GM12892 (cell line): ENCODE results near the gene PDS5B.

ENCODE experiments used
- DNase-seq: peaks from one replicate; pipeline ENCODE4 v3.0.0; 2011; ENCODE audit not compliant: insufficient read length
- FAIRE-seq: peaks from 2 replicates; lab custom pipeline; 2011; peaks lifted over from hg19 to GRCh38; lab: Jason Lieb, UNC
- POLR2A ChIP-seq: IDR thresholded peaks from 2 replicates; pipeline ENCODE4 v1.6.1; 2011; ENCODE audit warnings: low read depth, low read length, control low read depth
- POLR2AphosphoS5 ChIP-seq: IDR thresholded peaks from 2 replicates; pipeline ENCODE4 v1.6.1; 2011; ENCODE audit warnings: low read depth, low read length, control low read depth
- TAF1 ChIP-seq: IDR thresholded peaks from 2 replicates; pipeline ENCODE4 v1.6.1; 2011; ENCODE audit warnings: low read depth, mild to moderate bottlenecking, control low read depth, low read length, borderline replicate concordance

The PDS5B gene

DNA sequence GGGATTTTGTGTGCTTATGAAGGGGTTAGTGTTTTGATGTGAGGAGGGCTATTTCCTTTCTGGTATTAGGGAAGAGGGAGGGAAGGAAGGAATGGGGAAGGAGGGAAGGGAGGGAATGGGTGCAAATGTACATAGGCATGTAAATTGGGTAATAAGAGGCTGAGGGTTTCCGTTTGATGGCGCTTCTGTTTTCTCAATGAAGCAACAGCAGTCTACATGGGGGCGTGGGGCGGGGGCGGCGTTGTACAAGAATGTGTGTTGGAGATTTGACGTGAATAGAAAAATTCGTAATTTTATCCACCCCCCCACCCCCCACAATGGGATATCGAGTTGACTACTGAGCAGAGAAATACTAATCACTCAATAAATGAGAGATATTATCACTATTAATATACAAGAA lies 52.5 kb downstream of the PDS5B start:
- DNase-seq (no peak), FAIRE-seq (no peak)
- TF ChIP-seq TAF1: no peak
- no peak for TF ChIP-seq POLR2A
- TF ChIP-seq POLR2AphosphoS5: no peak

DNA sequence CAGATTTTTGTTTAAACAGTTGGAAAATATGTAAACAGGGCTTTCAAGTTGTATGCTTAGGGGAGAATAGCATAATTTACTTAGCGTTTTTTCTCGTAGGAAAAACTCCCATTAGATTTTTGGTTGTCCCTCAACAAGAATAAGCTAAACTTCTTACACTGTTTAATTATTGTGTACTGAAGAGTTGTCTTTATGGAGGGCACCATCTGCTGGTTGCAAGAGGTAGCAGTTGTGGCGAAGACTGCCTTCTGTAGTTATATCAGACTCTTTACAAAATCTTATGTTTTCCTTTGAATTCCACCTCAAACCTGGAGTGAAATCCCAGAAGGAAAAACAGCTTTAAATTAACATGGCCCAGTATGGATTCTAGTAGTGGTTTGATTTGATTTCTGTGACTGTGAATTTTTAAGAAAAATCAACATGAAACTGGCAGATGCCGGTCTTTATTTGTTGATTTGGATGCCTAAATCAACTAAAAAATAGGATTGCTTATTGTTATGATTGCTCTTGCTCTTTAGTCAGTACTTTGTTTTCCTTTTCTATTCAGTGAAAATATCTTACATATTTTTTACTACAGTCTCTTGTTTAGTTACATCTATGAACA lies 53.4 kb downstream of the PDS5B start:
- no peak for TF ChIP-seq TAF1
- no peak for TF ChIP-seq POLR2AphosphoS5
- TF ChIP-seq POLR2A: no peak
- no peak for DNase-seq
- FAIRE-seq: peak; percentile 83

DNA sequence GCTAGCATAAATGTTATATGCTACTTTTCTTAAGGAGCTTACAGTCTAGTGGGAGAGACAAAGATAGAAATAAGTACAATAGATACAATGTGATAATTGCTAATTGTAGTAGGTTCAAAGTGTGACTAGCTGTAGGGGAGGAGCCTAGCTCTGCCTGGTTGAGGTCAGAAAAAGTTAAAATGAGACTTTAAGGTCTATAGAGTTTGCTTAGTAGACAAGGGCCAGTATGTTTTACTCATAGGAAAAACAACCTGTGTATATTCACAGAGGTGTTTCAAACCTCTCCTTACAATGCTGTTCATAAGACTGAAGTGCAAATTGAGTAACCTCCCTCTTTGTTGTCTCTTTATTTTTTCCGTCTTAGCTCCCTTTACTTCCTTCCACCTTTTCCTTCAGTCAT lies 56.1 kb downstream of the PDS5B start:
- no peak for FAIRE-seq
- no peak for DNase-seq
- TF ChIP-seq POLR2A: no peak
- TF ChIP-seq TAF1: no peak
- no peak for TF ChIP-seq POLR2AphosphoS5

GRCh38 chr13:32642858-32643257 lies 56.6 kb downstream of the PDS5B start:
- FAIRE-seq (peak; percentile 21), DNase-seq (no peak)

DNA sequence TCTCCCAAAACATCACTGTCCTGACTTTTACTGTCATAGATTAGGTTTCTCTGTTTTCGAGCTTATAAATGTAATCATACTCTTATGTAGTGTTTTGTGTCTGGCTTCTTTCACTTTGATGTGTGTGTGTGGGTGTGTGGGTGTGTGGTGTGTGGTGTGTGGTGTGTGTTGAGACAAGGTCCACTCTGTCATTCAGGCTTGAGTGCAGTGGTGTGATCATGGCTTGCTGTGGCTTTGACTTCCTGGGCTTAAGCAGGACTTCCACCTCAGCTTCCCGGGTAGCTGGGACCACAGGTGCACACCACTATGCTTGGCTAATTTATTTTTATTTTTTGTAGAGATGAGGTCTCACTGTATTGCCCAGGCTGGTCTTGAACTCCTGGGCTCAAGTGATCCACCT lies 59.6 kb downstream of the PDS5B start:
- no peak for TF ChIP-seq POLR2AphosphoS5
- no peak for TF ChIP-seq POLR2A
- TF ChIP-seq TAF1: no peak
- FAIRE-seq (peak; percentile 87), DNase-seq (no peak)

More at GRCh38 chr13:32642858-32643257, 56.6 kb downstream of the PDS5B start:
- TF ChIP-seq POLR2AphosphoS5: no peak
- no peak for TF ChIP-seq POLR2A
- no peak for TF ChIP-seq TAF1

- no peak for DNase-seq
- FAIRE-seq: peak; percentile 80
Measured at GRCh38 chr13:32647926-32648325, 61.7 kb downstream of the PDS5B start.

GRCh38 chr13:32650705-32651311 lies 64.6 kb downstream of the PDS5B start:
- no peak for DNase-seq

More at GRCh38 chr13:32647926-32648325, 61.7 kb downstream of the PDS5B start:
- TF ChIP-seq POLR2A: no peak
- no peak for TF ChIP-seq POLR2AphosphoS5
- no peak for TF ChIP-seq TAF1

DNA sequence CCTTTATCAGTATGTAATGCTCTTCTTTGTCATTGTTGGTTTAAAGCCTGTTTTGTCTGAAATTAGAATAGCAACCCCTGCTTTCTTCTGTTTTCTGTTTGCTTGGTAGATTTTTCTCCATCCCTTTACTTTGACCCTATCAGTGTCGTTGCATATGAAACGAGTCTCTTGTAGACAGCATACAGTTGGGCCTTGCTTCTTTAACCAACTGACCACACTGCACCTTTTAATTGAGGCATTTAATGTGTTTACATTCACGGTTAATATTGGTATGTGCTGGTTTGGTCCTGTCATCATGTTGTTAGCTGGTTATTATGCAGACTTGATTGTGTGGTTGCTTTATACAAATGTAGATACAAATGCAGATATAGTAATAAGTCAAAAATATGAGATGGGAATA lies 71.1 kb downstream of the PDS5B start:
- FAIRE-seq: no peak
- TF ChIP-seq POLR2A: no peak
- TF ChIP-seq POLR2AphosphoS5: no peak
- no peak for TF ChIP-seq TAF1
- DNase-seq: no peak

More at GRCh38 chr13:32650705-32651311, 64.6 kb downstream of the PDS5B start:
- TF ChIP-seq POLR2AphosphoS5 (no peak), TAF1 (no peak), POLR2A (no peak)
- peak; percentile 65 for FAIRE-seq

DNA sequence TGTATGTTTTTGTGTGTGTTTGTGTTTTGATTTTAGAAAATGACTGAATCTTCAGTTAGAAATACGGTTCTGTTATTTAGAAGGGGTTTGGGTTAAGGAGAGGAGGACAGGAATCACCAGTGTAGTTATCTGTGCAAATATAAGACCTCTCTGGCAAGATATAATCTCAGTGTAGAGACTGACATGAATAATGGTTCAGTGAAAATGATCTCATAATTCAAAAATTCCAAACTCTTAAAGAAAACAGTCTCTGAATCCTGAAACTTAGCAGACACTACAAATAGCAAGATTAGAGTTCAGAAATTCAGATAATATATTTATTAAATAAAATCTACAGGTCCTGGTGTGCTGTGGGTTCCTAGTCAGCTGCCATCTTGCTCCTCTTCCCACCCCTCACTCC lies 73.5 kb downstream of the PDS5B start:
- TF ChIP-seq TAF1 (no peak), POLR2AphosphoS5 (no peak), POLR2A (no peak)
- FAIRE-seq (no peak), DNase-seq (no peak)

DNA sequence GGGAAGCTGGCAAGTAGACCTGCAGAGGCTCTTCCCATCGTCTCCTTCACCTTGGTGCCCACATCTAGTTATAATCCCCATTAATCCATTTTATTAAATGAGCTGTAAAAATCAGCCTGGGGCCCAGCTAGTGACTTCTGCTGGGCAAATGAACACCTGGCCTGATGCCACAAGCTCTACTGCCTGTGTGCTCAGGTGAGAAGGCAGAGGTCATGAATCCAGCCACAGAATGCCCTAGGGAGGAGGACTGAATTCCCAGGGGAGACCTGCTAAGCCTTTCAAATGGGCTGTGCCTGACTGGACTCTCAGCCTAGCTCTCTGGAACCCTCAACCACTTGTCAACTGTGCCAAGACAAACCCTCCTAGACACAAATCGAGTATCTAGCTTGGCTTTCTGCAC lies 74.0 kb downstream of the PDS5B start:
- TF ChIP-seq TAF1 (no peak), POLR2A (no peak), POLR2AphosphoS5 (no peak)
- DNase-seq (no peak), FAIRE-seq (no peak)

GRCh38 chr13:32661685-32662084 lies 75.4 kb downstream of the PDS5B start:
- TF ChIP-seq TAF1 (no peak), POLR2A (no peak), POLR2AphosphoS5 (no peak)
- FAIRE-seq: no peak
- no peak for DNase-seq

DNA sequence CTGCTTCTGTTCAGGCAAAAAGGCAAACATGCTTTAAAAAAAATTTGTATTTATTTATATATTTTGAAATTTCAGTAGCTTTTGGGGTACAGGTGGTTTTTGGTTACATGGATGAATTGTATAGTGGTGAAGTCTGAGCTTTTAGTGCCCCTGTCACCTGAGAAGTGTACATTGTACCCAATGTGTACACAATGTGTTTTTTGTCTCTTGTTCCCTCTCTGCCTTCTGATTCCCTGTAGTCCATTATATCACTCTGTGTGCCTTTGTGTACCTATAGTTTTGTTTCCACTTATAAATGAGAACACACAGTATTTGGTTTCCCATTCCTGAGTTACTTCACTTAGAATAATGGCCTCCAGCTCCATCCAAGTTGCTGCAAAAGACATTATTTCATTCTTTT lies 77.4 kb downstream of the PDS5B start:
- FAIRE-seq: no peak
- TF ChIP-seq POLR2A: no peak
- TF ChIP-seq TAF1: no peak
- TF ChIP-seq POLR2AphosphoS5: no peak
- DNase-seq: no peak

DNA sequence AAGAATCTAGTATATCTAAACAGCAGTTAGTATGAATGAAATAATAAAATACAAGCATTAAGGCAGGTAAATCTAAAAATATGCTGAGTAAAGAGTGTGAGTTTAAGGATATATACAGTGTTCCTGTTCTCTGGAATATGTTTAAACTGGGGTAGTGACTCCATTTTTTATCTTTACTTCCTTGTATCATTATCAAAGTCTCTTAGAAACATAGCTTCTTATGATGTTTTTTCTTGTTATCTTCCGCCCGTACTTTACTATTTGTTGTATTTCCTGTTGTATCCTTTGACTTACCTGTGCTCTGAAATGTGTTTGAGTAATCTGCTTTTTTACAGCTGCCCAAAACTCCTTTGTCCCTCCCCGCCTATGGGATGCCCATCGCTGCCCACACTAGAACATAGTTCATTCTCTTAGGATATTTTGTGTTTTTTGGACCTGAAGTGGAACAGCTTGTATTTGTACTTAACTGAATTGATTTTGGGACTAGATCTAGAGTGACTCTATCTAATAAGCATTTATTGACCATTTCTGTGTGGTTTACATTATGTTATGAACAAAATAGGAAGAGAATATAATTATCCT lies 80.8 kb downstream of the PDS5B start:
- no peak for DNase-seq
- peak; percentile 42 for FAIRE-seq
- no peak for TF ChIP-seq POLR2AphosphoS5
- TF ChIP-seq TAF1: no peak
- TF ChIP-seq POLR2A: no peak
